GM15510 (cell line): ENCODE measurements around the gene PYGB.

ENCODE experiments used
- POLR2A ChIP-seq: IDR thresholded peaks from 3 replicates; pipeline ENCODE4 v1.6.1; 2011; ENCODE audit warnings: borderline replicate concordance; ENCODE audit not compliant: insufficient read length; ENCODE audit errors: extremely low read depth

Gene PYGB

DNA sequence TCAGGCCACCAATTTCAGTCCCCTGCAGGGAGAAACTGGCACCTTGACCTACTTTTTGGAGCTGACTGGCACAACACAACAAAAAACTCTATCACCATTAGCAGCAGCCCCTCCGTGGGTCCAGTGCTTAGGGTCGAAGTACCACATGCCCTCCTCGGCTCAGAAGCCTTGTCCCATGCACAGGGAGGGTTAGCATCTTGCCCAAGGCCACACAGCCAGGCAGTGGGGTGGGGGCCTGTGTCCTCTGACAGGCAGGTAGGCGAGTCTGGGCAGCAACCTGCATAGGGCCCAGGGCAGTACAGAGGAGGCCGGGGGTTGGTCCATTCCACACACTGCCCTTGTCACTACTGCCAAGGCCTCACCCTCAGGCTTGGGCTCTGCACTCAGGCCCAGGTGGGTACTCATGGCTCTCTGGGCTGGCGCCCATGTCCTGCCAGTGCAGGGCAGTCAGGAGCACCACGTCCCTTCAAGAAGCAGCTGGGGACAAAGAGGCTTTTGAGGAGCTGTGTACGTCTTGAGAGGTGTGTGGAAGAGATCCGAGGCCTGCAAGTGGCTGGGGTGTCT lies 53.6 kb downstream of the PYGB start:
- no peak for TF ChIP-seq POLR2A

DNA sequence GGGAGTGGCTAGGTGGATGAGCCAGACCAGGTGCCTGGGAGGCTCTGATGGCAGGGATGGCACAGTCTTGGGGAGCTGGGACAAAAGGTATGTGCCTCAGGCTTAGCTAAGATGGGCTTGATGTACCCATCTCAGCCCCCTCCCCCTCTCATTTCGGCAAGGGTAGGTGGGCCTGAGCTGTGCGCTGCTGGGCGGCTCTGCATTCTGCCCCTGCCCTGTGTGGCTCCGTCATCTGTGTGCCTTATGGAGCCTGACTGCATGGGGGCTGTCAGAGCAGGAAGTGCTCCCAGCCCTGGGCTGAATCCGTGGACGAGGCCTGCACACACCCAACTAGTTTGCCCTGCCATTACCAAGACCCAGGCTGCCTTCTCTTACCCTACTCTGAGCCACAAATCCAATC lies 54.7 kb downstream of the PYGB start:
- no peak for TF ChIP-seq POLR2A

DNA sequence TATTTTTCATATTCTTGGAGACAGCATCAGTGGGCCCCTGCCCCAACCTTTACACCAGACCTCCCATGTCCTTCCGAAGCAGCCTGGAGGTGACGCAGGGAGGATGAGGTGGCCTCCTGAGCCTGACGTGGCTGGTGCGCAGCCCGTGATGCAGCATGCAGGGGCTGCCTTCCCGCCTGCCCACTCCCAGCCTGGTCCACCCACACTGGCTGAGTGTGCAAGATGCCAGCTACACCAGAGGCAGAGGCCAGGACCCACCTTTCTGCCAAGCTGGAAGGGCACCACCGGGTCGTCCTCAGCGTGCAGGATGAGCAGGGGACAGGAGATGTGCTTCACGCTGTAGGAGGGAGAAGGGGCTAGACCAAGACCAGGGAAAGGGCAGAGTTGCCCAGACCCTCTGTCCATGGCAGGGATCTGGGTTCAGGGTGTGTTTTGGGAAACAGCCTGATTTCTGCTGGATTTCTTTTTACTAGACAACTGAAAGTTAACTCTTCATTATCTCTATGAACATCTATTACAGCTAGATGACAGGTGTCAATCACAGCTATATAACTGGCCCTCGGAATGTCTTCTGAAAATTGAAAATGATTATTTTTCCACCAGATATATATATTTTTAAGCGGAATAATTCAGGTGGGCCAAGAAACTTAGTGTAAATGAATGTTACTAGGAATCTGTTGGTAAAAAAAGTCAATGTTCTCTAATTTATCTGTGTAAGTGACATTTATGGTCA lies 55.6 kb downstream of the PYGB start:
- TF ChIP-seq POLR2A: no peak

DNA sequence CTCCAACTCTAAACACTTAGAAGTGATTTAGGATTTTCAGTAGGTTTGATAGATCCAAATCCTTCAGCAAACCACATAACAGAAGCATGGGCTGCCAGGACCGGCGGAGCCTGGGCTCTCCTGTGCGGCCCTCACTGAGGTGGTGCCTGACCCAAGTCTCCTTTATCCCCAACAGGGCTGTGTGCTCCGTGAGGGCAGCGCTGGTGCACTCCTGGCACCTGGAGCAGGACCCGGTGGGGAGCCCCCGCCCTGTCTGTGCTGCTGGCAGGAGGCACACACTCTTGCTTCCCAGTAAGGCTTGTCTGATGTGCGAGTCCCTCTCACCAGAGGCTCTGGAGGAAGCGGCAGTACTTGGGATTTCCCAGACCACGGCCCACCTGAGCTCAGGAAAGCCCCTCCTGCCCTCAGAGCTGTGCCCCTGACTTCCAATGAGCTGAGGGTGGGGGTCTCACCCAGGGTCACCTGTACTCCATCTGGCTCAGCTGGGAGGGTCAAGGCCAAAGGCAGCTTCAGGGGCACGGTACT lies 56.2 kb downstream of the PYGB start:
- TF ChIP-seq POLR2A: no peak

- no peak for TF ChIP-seq POLR2A
Measured at GRCh38 chr20:25306991-25307903, 59.4 kb downstream of the PYGB start.

DNA sequence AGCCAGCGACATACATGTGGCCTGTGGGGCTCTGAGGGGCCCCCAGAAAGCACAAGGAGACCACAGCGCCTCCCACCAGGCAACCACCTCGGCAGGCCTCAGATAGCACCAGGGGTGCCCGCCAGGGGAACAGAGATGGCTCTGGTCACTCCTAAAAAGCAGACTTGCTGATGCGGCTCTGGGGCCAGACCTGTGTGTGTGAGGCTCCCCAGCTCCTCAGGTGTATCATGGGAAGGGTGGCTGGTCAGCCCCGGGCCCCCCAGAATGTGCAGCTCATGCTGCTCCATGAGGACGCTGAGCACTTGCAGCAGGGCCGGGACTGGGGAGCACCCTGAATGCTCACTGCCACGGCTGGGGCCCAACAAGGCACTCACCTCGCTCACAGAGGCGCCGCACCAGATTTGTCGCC lies 60.2 kb downstream of the PYGB start:
- TF ChIP-seq POLR2A: no peak

GRCh38 chr20:25308671-25309394 lies 60.9 kb downstream of the PYGB start:
- TF ChIP-seq POLR2A: no peak

- no peak for TF ChIP-seq POLR2A
Measured at GRCh38 chr20:25309395-25310267, 61.7 kb downstream of the PYGB start.

DNA sequence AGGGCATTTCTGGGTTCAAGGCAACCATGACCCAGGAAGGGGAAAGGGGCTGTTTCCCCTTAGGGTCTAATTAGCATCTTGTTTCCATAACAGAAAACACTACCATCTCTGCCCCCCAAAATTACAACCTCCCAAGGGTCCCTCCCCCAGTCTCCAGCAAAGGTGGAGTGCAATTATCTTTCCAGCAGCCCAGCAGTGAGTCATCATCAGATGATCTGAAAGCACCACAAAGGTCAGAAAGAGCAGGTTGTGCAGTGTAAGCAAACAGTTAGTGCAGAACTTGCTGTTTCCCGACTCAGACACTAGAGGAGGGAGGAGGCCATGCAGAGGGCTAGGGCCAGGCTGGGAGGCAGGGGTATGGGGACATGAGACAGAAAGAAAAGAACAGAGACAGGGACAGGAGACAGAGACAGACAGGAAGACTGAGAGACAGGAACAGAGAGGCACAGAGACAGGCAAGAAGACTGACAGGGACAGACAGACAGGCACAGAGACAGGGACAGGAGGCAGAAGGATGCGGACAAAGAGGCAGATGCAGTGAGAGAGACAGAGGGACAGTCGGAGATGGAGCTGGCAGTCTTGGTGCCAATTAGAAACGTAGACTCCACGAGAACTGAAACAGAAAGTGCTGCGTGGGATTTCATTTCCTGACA lies 62.5 kb downstream of the PYGB start:
- no peak for TF ChIP-seq POLR2A

- TF ChIP-seq POLR2A: no peak
Measured at GRCh38 chr20:25310921-25311728, 63.2 kb downstream of the PYGB start.

GRCh38 chr20:25313593-25313992 lies 65.7 kb downstream of the PYGB start:
- TF ChIP-seq POLR2A: no peak
